GM18526 (cell line): Measurements from ENCODE around the gene HORMAD1.

ENCODE experiments used
- POLR2A ChIP-seq: IDR thresholded peaks from 3 replicates; pipeline ENCODE4 v1.6.1; 2011; ENCODE audit not compliant: insufficient read length; ENCODE audit errors: extremely low read depth

HORMAD1 gene

GRCh38 chr1:150650193-150650592 lies 70.5 kb downstream of the HORMAD1 start:
- no peak for TF ChIP-seq POLR2A

- no peak for TF ChIP-seq POLR2A
Measured at GRCh38 chr1:150649441-150650075, 71.1 kb downstream of the HORMAD1 start.
